Colon (tissue), 2 donors: ENCODE data around the gene TUBB2A.

ENCODE experiments used
- FAIRE-seq: peaks from 2 replicates; lab custom pipeline; 2012; peaks lifted over from hg19 to GRCh38; lab: Jason Lieb, UNC
- donor health status: control.
- donor health status: control.

The TUBB2A gene

GRCh38 chr6:3118353-3119039 is 38.8 kb downstream of the TUBB2A start, which contains the start of gene BPHL:
Gene BPHL, plus strand, starts transcription at chr6:3118711. Its CDS starts 30 bp downstream, at chr6:3118741.
- FAIRE-seq = no peak

- no peak for FAIRE-seq
Observed at GRCh38 chr6:3117912-3118352, 39.4 kb downstream of the TUBB2A start.

- no peak for FAIRE-seq
Observed at GRCh38 chr6:3114377-3114776, 43.0 kb downstream of the TUBB2A start.

GRCh38 chr6:3109761-3110160 is 47.6 kb downstream of the TUBB2A start:
- FAIRE-seq = no peak

GRCh38 chr6:3108746-3109414 is 48.5 kb downstream of the TUBB2A start:
- no peak for FAIRE-seq
